Sigmoid colon (tissue), 4 donors: Measurements from ENCODE around the gene ATP8A1.

Source experiments
- CTCF ChIP-seq, 4 experiments: fragments of 450-650 bp in 3 of 4; fragments of 200-600 bp in 1 of 4; IDR thresholded peaks; one replicate each; pipeline ENCODE4 v1.5.1; 2016 to 2019; ENCODE audit warnings: antibody characterized with exemption in 4 of 4, mild to moderate bottlenecking in 3 of 4, moderate library complexity in 2 of 4
- EP300 ChIP-seq, 4 donors: sonication (generic); formaldehyde crosslinking; IDR thresholded peaks; one replicate each; pipeline ENCODE4 v1.6.1; 2017; ENCODE audit warnings: antibody characterized with exemption in 4 of 4
- POLR2A ChIP-seq, 2 donors: fragments of 450-650 bp; IDR thresholded peaks; one replicate each; pipeline ENCODE4 v1.6.1; 2016; ENCODE audit warnings: antibody characterized with exemption in 2 of 2, mild to moderate bottlenecking in 2 of 2, moderate library complexity in 2 of 2
- POLR2AphosphoS5 ChIP-seq, 4 donors: sonication (generic); formaldehyde crosslinking; IDR thresholded peaks; one replicate each; pipeline ENCODE4 v1.6.1; 2017; ENCODE audit warnings: antibody characterized with exemption in 4 of 4

DNA sequence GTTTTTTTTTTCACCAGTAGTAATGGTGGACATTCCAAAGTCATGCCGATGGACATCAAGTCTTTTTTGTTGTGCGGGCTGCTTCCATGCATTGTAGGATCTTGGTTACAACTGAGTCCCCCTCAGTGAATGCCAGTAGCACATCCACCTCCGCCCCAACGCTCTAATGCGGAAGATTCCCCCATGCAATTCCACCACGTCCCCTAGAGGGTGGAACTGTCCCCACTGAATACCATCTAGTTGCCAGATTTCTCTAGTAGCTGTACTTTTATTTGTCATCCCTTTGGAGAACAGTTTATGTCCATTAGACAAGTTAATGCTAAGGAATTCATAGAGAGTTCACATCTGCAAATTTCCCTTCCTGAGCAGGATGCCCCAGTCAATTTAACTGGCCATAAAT, 252.9 kb downstream of the ATP8A1 start:
- TF ChIP-seq POLR2AphosphoS5 (IDR thresholded peaks at IDR 0.05) (no peak), CTCF (IDR thresholded peaks at IDR 0.05) (no peak), POLR2A (IDR thresholded peaks at IDR 0.05) (no peak), EP300 (IDR thresholded peaks at IDR 0.05) (no peak)
